ENCODE data around the gene MPG. TPM values are rescaled to one million over a fixed set of nuclear protein-coding genes. Genes with fewer than 3 reads are reported as not detected.
"Not testable (repeated sequence)": the region's sequence is repeated elsewhere in the genome, so short reads cannot be mapped to it uniquely, and the experiment has no call there.

MPG gene
- polyA plus RNA-seq, 3 donors = 65.6 to 93.3 (median 72.0) TPM

DNA sequence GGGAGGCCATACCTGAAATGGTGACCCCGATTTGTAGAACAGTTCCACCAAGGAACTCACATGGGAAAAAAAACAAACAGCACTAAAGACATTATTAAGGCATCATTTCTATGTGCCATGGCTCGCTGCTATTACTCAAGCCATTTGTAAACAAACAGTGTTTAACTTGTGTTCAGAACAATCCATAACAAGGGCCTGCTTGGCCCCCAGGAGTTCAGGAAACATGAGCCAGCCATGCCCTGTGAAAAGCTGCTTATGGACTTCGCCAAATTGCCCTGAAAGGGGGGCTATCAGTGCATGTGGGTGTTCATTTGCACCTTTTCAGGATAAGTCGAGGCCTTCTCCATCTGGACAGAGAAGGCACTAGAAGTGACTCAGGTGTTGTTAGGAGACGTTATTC is 32.6 kb upstream of the MPG start:
- no peak overlapping the region for H3K27ac ChIP-seq (ENCODE audit: low read depth, low read length)
- WGBS, 3 donors = 79 to 92% (median 87%) methylated on average over 5 of the region's 5 CpGs

DNA sequence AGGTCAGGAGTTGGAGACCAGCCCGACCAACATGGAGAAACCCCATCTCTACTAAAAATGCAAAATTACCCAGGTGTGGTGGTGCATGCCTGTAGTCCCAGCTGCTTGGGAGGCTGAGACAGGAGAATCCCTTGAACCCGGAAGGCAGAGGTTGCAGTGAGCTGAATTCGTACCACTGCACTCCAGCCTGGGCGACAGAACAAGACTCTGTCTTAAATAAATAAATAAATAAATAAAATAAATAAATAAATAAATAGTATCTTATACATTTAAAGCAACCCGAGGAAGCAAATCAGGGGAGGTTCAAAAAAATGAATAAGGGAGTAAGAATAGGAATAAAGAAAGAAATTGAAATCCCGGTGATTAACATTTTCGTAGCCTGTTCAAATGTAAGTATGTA is 31.5 kb upstream of the MPG start:
- H3K27ac ChIP-seq (ENCODE audit: low read depth, low read length) = not testable (repeated sequence)
- WGBS, 3 donors = 94 to 98% (median 96%) methylated on average over 7 of the region's 7 CpGs

DNA sequence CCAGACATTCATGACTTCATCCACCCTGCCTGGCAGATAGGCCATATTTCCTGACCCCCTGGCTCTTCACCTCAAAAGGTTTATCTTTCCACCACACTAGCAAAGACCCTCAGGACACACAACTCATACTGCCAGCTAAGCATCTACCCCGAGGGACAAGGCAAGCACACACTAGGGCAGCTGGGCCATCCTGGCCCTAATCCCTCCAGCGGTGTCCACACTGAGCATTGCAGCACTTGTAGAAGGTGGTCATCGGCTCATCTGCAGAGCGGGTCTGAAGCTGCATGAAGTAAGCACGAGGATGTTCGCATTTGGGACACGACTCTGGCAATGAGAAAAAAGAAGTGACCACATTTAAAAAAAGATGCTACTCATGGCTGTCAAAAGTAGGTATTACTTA is 30.8 kb upstream of the MPG start:
- 89 to 96% (median 95%) methylated on average over 7 of the region's 7 CpGs for WGBS, 3 donors
- H3K27ac ChIP-seq (ENCODE audit: low read depth, low read length) = no peak overlapping the region

DNA sequence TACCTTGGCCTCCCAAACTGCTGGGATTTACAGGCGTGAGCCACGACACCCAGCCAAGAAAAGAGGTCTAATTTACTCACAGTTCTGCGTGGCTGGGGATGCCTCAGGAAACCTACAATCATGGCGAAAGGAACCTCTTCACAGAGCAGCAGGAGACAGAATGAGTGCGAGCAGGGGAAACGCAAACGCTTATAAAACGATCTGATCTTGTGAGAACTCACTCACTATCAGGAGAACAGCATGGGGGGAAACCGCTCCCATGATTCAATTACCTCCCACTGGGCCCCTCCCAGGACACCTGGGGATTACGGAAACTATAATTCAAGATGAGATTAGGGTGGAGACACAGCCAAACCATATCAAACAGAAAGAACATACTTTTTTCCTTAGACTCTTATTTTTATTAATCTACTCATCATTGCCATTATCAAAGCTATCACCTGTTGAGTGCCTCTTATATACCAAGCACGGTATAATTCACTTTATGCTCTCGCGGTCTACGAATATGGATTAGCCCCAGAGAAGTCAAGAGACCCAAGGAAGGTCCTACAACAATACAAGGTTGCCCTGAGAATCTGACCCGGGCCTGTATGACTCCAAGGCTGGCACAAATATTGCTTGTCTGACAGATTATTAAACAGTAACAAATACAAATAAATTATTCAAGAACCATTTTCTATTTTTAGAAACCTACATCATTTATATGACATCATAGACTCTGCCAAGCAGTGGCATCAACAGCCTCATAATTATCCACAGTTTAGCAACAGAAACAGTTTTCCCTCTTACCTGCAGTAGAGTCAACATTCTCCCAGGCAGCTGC is 27.0 kb upstream of the MPG start:
- WGBS, 3 donors = 86 to 93% (median 87%) methylated on average over 15 of the region's 15 CpGs
- H3K27ac ChIP-seq (ENCODE audit: low read depth, low read length) = no peak overlapping the region

DNA sequence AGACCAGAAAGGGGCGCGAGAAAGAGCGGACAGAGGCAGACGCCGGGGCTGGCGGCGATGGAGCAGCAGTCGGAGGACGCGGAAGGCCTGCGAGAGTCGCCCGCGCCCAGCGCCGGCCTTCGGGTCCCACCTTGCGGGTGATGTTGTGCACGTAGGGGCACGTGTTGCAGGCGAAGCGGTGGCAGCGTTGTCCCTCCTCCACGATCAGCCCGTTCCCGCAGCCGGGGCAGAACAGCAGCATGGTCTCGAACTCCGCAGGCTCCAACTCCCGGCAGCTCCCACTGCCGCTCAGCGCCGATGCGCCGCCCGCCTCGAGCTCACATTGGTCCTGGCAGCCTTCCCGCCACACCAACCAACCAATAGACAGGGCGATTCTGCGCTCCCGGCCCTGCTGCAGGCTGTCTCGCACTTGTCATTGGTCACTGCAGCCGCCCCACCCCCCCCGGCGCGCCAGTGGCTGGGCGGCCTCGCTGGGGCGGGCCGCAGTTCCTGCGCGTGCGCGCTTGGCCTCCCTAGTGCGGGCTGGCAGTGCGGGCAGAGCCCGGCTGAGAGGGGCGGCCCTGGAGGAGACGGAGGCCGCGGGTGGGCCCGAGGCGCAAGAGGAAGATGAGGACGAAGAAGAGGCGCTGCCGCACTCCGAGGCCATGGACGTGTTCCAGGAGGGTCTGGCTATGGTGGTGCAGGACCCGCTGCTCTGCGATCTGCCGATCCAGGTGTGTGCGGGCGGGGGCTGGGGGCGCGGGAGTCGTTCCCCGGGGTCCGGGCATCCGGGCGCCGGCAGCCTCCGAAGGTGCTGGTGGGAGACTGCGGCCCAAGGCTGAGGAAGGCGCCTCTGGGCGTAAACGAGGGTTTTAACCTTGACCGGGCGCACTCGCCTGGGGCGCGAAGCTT is 24.4 kb upstream of the MPG start, which contains the start of the genes POLR3K and SNRNP25:
Gene POLR3K (minus strand): TSS at position 263 of the 891 bp plus-strand sequence. CDS start 22 bp downstream, at position 241.
Gene SNRNP25 (plus strand): TSS at position 483 of the 891 bp plus-strand sequence. CDS start 189 bp downstream, at position 672.
- 0 to 1% (median 1%) methylated on average over 86 to 91 of the region's 91 CpGs for WGBS, 3 donors
- no peak within 1 kb of the TSS for H3K27ac ChIP-seq (ENCODE audit: low read depth, low read length)

DNA sequence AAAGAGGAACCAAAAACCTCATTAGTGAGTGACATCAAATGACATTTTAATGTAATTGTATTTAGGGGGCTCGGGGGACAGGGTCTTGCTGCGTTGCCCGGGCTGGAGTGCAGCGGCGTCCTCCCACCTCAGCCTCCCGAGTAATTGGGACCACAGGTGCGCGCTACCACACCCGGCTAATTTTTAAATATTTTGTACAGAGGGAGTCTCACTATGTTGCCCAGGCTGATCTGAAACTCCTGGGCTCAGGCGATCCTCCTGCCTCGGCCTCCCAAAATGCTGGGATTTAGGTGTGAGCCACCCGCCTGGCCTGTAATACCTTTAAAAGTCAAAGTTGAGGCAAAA is 23.8 kb upstream of the MPG start:
- H3K27ac ChIP-seq (ENCODE audit: low read depth, low read length) = no peak overlapping the region
- WGBS, 3 donors = 48 to 52% (median 48%) methylated on average over 12 of the region's 12 CpGs

DNA sequence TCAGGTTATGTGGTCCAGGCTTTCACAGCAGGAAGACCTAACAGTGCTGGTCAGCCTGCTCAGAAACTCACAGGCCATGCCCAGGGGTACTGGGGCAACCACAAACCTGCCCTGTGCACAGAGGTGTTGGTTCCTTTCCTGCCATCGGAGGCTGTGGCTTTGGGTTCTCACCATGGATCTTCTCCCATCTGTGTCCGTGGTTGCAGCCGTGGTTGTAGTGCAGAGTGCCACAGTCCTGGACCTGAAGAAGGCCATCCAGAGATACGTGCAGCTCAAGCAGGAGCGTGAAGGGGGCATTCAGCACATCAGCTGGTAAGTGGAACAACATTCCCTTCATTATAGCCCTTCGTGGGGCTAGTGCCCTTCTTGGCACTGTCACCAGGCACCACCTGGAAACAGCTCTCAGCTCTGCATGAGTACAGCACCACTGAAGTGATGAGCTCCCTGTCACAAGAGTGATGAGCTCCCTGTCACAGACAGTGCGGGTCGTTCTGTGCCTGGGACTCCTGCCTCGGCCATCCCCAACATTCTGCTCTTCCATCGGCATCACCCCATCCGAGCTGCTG is 22.4 kb upstream of the MPG start:
- no peak overlapping the region for H3K27ac ChIP-seq (ENCODE audit: low read depth, low read length)
- WGBS, 3 donors = 83 to 89% (median 88%) methylated on average over 11 of the region's 11 CpGs

DNA sequence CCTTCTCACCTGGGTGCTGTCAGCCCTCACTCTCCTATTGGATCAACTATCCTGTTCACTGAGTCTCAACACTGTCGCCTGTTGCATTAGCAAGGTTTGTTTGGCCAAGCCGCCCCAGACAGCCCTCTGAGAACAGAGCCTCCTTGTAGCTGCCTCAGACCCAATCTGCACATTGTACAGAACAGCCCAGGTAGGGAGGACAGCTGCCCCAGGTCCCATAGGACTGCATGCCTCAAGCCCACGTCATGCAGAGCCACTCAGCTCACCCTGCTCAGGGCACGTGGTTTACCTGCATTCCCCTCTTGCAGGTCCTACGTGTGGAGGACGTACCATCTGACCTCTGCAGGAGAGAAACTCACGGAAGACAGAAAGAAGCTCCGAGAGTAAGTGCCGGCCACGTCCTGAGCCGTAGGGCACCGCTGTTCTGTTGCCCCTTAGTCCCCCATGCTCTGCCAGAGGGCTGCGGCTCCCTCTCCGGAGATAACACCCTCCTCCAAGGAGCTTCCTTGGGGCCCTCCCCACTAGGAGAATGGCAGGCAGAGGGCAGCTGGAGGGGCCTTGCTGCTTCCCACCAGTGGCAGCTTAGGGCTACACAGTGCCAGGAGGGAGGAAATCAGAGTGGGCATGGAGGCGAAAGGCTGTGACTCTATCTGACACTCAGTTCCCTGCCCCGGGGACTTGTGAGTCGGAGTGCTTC is 21.6 kb upstream of the MPG start:
- H3K27ac ChIP-seq (ENCODE audit: low read depth, low read length) = no peak overlapping the region
- WGBS, 3 donors = 85 to 91% (median 88%) methylated on average over 17 of the region's 17 CpGs

DNA sequence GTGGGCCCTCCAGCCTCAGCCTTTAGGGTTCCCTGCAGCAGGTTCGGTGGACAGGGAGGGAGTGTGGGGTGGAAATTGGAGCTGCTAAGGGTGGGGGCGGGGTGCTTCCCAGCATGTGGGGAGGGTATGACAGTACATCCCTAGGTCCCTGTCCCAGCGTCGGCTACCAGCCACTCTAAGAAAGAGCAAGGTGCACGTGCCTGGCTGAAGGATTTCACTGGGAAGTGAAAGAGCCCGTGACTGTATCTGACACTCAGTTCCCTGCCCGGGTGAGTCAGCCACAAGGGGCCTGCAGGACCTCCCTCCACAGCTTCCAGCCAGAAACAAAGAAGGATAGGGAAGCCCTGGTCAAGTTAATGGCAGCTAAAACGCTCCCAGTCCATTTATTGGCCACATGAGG is 20.3 kb upstream of the MPG start:
- no peak overlapping the region for H3K27ac ChIP-seq (ENCODE audit: low read depth, low read length)
- 70 to 80% (median 70%) methylated on average over 8 of the region's 8 CpGs for WGBS, 3 donors

DNA sequence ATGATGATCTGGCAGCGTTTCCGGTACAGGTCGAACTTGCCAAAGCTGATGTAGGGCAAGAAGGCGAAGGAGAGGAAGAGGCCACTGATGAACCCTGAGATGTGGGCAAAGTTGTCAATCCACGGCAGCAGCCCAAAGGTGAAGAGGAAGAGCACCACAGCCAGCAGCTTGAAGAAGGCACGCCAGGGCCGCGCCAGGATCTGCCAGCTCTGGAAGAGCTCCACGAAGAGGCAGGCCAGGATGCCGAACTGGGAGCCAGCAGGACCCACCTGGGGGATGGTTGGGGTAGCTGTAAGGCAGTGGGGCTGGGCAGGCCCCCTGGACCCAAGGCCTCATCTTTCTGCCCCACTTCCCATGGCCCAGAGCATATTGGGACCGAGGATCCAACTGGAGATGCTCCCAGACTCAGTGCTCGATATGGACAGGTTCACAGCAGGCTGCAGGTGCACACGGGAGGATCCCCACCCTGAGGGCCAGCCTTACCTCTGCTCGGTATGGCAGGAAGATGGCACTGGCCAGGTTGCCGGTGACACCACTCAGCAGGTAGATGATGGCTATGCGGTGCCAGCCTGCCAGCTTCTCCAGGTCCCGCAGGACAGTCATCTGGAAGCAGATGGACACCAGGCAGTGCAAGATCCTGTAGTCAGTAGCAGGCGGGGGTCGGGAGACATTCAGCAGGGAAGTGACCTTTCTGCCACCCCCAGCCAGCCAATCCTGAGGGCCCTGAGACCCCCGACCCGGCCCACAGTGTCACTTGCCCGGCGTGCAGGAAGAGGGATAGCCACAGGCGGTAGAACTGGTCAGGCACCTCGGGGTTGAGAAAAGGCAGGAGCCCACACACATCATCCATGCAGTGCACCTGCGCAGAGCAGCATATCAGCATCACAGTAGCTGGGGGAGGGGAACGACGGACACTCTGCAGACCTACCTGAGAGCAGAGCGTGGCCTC is 19.3 kb upstream of the MPG start:
- 83 to 88% (median 85%) methylated on average over 29 of the region's 29 CpGs for WGBS, 3 donors
- no peak overlapping the region for H3K27ac ChIP-seq (ENCODE audit: low read depth, low read length)

DNA sequence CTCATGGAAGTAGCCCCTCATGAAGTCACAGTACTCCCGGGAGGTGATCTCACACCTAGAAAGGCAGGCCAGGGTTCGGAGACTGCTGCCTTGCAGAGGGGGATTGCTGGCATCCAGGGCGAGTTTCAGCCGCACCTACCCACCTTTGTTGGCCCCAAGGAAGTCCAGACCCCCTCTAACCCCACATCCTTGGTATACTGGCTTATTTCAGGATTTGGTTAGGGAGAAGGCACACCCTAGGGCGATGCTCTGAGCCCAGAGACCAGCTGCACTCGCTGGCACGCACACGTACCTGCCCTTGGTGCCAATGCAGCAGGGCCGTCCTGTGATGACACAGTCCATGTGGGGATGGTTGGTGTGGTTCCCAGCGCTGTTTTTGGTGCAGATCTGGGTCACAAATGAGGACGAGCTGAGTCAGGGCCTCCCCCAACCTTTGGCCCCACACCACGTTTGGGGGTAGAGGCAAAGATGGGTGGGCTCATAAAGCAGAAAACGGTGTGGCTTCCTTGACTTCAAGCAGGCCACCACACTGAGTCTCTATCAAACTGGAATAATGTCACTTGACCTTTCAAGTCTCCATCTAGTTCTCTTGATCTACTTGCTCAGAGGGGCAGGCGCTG is 18.5 kb upstream of the MPG start:
- WGBS, 3 donors = 88 to 90% (median 90%) methylated on average over 14 of the region's 14 CpGs
- no peak overlapping the region for H3K27ac ChIP-seq (ENCODE audit: low read depth, low read length)

DNA sequence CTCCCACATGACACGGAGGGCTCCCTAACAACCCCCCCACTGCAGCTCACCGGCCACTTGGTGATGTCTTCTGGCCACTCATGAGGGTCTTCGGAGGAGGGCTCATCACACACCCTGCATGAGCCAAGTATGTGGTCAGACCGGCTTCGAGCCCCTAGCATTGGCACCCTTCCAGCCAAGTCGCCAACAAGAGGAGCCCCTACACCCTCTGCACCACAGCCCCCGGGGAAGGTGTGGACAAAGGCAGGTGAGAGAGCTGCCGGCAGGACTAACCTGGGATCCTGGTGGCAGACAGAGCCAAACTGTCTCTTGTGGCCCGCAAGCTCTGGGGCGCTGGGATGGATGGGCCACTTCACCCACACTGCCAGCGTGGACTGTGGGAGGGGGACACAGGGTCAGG is 17.9 kb upstream of the MPG start:
- WGBS, 3 donors = 76 to 89% (median 88%) methylated on average over 11 of the region's 11 CpGs

DNA sequence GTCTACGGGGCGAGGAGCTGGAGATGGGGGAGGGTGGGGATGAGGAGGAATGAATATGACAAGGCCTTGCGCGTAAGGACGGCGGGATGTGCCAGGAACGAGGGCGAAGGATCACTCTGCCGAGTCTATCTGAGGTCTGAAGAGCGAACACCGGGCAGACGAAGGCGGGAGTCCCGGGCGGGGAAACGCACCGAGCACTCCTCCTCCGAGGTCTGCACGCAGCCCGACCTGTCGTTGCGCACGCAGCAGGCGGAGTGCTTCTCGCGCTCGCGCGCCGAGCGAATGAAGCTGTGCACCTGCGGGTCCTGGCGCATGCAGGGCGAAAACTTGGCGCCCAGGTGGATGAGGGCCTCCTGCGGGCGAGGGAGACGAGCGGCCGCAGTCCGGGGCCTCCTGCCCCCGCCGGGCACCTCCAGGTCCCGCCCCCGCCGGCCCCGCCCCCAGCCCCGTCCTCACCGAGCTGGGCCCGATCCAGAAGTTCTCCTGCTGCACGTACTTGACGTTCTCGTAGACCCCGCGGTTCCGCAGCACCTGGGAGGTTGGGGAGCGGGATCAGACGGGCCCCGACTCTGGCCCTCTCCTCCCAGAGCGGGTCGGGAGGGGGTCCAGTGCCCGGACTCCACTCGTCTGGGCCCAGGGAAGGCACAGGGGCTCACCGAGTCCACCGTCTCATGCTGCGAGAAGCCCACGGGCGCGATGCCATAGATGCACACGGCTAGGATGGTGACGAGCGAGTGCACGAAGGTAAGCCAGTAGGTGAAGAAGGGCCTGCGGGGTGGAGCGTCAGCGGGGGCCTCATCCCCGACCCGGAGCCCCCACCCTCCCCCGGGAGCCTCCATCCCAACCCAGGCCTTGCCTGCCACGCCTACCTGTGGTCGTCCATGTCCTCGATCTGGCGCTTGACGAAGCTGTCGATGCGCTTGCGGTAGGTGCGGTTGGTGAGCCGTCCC is 16.8 kb upstream of the MPG start:
- H3K27ac ChIP-seq (ENCODE audit: low read depth, low read length) = no peak overlapping the region
- WGBS, 3 donors = 84 to 90% (median 86%) methylated on average over 78 to 89 of the region's 89 CpGs

More for the DNA sequence above, 17.9 kb upstream of the MPG start:
- no peak overlapping the region for H3K27ac ChIP-seq (ENCODE audit: low read depth, low read length)

DNA sequence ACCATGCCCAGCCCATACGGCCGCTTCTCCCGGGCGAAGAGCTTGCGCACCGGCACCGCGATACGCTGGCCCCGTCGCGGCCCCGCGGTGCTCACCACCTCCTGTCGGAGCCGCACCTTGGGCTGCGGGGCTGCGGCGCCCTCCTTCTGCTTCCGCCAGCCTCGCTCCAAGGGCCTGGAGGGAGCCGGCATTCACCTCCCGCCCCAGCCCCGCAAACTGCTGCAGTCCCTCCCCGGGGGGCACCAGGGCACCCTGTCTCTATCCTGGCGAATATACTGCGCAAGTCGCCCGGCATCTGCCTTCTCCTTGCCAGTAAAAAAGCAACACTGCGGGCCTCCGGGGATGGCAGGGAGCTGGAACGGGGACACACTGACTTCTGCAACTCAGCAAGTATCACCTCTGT is 16.1 kb upstream of the MPG start:
- WGBS, 3 donors = 89 to 95% (median 93%) methylated on average over 32 of the region's 32 CpGs
- H3K27ac ChIP-seq (ENCODE audit: low read depth, low read length) = no peak overlapping the region

DNA sequence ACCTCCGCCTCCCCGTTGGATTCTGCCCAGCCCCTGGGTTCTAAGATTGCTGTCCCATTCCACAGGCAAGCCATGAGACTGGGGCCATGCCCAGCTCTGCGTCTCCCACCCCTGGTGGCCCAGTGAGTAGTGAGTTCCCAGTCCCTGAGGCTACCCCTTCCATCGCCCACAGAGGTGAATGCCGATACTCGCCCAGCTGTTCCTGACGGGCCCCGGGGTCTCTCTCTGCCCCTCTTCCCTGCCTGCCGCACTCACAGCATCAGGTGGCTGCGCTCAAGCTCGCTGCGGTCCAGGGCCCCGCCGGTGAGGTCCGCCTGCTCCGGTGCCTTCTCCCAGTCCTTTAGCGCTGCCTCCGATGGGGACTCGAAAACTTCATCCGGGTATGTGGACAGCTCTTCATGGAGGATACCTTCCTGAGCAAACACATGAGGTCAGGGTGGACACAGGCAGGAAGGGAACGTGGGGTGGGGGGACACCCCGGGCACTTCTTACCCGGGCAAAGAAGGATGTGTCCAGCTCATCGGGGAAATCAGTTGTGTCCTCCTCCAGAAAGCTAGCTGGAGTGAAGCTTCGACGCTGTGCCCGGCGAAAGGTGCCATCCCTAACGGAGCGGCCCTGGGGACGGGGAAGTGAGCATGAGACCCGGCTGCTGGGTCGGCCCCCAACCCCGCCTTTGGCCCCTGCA is 15.6 kb upstream of the MPG start:
- WGBS, 3 donors = 92 to 95% (median 95%) methylated on average over 31 to 34 of the region's 34 CpGs
- no peak overlapping the region for H3K27ac ChIP-seq (ENCODE audit: low read depth, low read length)

Data from adipose tissue (tissue), 3 donors.